ENCODE measurements around the gene TPSD1.

The TPSD1 gene

GRCh38 chr16:1299868-1300203 lies 44.0 kb downstream of the TPSD1 start:
- DNase-seq = no peak
- no peaks in the 10 kb centered on the region for H3K9me3 ChIP-seq

GRCh38 chr16:1300664-1301476 lies 45.0 kb downstream of the TPSD1 start:
- TF ChIP-seq, protein P1, sequence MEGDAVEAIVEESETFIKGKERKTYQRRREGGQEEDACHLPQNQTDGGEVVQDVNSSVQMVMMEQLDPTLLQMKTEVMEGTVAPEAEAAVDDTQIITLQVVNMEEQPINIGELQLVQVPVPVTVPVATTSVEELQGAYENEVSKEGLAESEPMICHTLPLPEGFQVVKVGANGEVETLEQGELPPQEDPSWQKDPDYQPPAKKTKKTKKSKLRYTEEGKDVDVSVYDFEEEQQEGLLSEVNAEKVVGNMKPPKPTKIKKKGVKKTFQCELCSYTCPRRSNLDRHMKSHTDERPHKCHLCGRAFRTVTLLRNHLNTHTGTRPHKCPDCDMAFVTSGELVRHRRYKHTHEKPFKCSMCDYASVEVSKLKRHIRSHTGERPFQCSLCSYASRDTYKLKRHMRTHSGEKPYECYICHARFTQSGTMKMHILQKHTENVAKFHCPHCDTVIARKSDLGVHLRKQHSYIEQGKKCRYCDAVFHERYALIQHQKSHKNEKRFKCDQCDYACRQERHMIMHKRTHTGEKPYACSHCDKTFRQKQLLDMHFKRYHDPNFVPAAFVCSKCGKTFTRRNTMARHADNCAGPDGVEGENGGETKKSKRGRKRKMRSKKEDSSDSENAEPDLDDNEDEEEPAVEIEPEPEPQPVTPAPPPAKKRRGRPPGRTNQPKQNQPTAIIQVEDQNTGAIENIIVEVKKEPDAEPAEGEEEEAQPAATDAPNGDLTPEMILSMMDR (IDR thresholded peaks at IDR 0.05; ENCODE audit: low read depth, low read length) = peak; percentile 81
- Histone ChIP-seq H3K36me3 (no peaks in the 10 kb centered on the region), H3K27me3 (peaks cover 62% of the 10 kb centered on the region), H3K4me1 (no peaks in the 10 kb centered on the region), H3K9me3 (no peaks in the 10 kb centered on the region), H3K4me3 (ENCODE audit: low read depth, low read length) (no peak overlapping the region)
- peak; percentile 80 for DNase-seq

More at GRCh38 chr16:1299868-1300203, 44.0 kb downstream of the TPSD1 start:
- TF ChIP-seq, protein P1 (IDR thresholded peaks at IDR 0.05; ENCODE audit: low read depth, low read length) = no peak
- Histone ChIP-seq H3K36me3 (no peaks in the 10 kb centered on the region), H3K27me3 (peaks cover 70% of the 10 kb centered on the region), H3K4me3 (ENCODE audit: low read depth, low read length) (no peak overlapping the region), H3K4me1 (no peaks in the 10 kb centered on the region)

DNA sequence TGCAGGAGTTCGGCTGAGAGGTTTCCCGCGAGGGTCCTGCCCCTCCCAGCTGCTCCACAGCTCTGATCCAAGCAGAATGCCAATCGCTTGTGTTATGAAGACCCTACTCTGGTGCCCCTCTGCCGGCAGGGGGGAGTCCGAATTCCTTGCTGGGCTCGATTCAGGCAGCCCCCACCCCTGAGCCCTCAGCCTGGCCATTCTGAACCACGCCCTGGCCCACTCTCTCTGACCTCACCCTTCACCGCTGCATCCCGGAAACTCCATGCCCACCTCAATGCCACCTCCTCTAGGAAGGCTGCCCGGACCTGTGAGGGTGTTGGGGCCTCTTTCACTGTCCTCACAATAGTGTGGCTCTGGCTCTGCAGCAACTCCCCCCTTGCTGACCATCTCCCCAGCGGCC lies 45.7 kb downstream of the TPSD1 start:
- H3K27me3 ChIP-seq = peaks cover 56% of the 10 kb centered on the region

GRCh38 chr16:1305823-1306222 lies 50.0 kb downstream of the TPSD1 start:
- Histone ChIP-seq H3K4me3 (ENCODE audit: low read depth, low read length) (no peak overlapping the region), H3K9me3 (no peaks in the 10 kb centered on the region), H3K27me3 (peaks cover 14% of the 10 kb centered on the region), H3K4me1 (no peaks in the 10 kb centered on the region), H3K36me3 (no peaks in the 10 kb centered on the region; the same call in 1 of the 2 replicates)
- DNase-seq = no peak
- TF ChIP-seq, protein P1 (IDR thresholded peaks at IDR 0.05; ENCODE audit: low read depth, low read length) = no peak

More for the DNA sequence above, 45.7 kb downstream of the TPSD1 start:
- Histone ChIP-seq H3K4me3 (ENCODE audit: low read depth, low read length) (no peak overlapping the region), H3K4me1 (no peaks in the 10 kb centered on the region), H3K36me3 (no peaks in the 10 kb centered on the region), H3K9me3 (no peaks in the 10 kb centered on the region)
- TF ChIP-seq, protein P1 (IDR thresholded peaks at IDR 0.05; ENCODE audit: low read depth, low read length) = no peak
- no peak for DNase-seq

GRCh38 chr16:1306334-1306733 lies 50.5 kb downstream of the TPSD1 start:
- peaks cover 9% of the 10 kb centered on the region for H3K27me3 ChIP-seq
- DNase-seq = no peak
- H3K9me3 ChIP-seq = no peaks in the 10 kb centered on the region
- TF ChIP-seq, protein P1 (IDR thresholded peaks at IDR 0.05; ENCODE audit: low read depth, low read length) = no peak
- H3K4me1 ChIP-seq = no peaks in the 10 kb centered on the region
- no peak overlapping the region for H3K4me3 ChIP-seq (ENCODE audit: low read depth, low read length)
- H3K36me3 ChIP-seq = no peaks in the 10 kb centered on the region; the same call in 1 of the 2 replicates
